ENCODE data around the gene IL1RL2. TPM values are rescaled to one million over a fixed set of nuclear protein-coding genes. Genes with fewer than 3 reads are reported as not detected.

The IL1RL2 gene
- total and polyA plus RNA-seq, 2 of the 8 experiments (the other 6 are each of a cell fraction or from before 2014, with no cell fraction given) = not detected

DNA sequence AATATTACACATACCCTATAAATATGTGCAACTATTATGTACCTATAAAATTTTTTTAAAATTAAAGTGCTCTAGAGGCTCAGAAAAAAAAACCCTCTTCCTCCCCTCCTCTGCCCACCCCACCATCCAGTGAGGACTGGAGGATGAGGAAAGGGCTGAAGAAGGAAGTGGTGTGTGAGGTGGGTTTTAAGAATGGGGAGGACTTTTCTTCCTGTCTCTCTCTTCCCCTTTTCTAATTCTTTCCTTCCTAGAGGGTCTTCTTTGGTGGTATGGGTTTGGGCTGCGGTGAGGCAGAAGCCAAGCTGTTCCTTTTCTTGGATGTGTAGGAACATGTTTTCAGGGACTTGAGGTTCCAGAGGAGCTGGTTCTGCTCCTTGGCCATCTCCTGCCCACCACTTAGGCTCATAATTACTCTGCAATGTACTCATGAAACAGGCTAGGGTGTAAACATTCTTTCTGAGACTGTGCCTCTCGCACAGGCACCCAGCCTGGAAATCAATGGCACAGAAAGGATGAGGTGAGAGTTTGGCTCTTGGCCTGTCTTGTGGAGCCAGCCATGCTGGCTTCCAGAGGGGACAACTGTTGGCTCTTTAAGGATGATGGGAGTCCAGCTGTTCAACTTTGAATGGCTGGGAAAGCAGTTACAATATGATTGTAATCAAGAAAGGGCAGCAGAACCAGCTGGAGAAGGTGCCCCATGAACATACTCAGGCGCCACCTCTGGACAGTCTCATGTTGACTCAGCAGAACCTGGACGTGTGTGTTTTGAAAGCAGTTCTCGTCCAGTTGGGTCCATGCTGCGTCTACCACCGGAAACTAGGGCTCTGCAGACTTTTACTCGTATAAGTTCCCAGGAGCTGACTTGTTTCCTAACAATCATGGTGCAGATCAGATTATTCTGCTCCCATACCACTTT, 38.3 kb downstream of the IL1RL2 start (continued):
- TF ChIP-seq, protein P1, sequence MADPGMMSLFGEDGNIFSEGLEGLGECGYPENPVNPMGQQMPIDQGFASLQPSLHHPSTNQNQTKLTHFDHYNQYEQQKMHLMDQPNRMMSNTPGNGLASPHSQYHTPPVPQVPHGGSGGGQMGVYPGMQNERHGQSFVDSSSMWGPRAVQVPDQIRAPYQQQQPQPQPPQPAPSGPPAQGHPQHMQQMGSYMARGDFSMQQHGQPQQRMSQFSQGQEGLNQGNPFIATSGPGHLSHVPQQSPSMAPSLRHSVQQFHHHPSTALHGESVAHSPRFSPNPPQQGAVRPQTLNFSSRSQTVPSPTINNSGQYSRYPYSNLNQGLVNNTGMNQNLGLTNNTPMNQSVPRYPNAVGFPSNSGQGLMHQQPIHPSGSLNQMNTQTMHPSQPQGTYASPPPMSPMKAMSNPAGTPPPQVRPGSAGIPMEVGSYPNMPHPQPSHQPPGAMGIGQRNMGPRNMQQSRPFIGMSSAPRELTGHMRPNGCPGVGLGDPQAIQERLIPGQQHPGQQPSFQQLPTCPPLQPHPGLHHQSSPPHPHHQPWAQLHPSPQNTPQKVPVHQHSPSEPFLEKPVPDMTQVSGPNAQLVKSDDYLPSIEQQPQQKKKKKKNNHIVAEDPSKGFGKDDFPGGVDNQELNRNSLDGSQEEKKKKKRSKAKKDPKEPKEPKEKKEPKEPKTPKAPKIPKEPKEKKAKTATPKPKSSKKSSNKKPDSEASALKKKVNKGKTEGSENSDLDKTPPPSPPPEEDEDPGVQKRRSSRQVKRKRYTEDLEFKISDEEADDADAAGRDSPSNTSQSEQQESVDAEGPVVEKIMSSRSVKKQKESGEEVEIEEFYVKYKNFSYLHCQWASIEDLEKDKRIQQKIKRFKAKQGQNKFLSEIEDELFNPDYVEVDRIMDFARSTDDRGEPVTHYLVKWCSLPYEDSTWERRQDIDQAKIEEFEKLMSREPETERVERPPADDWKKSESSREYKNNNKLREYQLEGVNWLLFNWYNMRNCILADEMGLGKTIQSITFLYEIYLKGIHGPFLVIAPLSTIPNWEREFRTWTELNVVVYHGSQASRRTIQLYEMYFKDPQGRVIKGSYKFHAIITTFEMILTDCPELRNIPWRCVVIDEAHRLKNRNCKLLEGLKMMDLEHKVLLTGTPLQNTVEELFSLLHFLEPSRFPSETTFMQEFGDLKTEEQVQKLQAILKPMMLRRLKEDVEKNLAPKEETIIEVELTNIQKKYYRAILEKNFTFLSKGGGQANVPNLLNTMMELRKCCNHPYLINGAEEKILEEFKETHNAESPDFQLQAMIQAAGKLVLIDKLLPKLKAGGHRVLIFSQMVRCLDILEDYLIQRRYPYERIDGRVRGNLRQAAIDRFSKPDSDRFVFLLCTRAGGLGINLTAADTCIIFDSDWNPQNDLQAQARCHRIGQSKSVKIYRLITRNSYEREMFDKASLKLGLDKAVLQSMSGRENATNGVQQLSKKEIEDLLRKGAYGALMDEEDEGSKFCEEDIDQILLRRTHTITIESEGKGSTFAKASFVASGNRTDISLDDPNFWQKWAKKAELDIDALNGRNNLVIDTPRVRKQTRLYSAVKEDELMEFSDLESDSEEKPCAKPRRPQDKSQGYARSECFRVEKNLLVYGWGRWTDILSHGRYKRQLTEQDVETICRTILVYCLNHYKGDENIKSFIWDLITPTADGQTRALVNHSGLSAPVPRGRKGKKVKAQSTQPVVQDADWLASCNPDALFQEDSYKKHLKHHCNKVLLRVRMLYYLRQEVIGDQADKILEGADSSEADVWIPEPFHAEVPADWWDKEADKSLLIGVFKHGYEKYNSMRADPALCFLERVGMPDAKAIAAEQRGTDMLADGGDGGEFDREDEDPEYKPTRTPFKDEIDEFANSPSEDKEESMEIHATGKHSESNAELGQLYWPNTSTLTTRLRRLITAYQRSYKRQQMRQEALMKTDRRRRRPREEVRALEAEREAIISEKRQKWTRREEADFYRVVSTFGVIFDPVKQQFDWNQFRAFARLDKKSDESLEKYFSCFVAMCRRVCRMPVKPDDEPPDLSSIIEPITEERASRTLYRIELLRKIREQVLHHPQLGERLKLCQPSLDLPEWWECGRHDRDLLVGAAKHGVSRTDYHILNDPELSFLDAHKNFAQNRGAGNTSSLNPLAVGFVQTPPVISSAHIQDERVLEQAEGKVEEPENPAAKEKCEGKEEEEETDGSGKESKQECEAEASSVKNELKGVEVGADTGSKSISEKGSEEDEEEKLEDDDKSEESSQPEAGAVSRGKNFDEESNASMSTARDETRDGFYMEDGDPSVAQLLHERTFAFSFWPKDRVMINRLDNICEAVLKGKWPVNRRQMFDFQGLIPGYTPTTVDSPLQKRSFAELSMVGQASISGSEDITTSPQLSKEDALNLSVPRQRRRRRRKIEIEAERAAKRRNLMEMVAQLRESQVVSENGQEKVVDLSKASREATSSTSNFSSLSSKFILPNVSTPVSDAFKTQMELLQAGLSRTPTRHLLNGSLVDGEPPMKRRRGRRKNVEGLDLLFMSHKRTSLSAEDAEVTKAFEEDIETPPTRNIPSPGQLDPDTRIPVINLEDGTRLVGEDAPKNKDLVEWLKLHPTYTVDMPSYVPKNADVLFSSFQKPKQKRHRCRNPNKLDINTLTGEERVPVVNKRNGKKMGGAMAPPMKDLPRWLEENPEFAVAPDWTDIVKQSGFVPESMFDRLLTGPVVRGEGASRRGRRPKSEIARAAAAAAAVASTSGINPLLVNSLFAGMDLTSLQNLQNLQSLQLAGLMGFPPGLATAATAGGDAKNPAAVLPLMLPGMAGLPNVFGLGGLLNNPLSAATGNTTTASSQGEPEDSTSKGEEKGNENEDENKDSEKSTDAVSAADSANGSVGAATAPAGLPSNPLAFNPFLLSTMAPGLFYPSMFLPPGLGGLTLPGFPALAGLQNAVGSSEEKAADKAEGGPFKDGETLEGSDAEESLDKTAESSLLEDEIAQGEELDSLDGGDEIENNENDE (IDR thresholded peaks at IDR 0.05; ENCODE audit: insufficient replicate concordance, low read length) = no peak
- no peak for TF ChIP-seq BRCA1 (IDR thresholded peaks at IDR 0.05; ENCODE audit: low read depth, low read length)
